K562 (cell line): ENCODE data around the gene BEST2. TPM values are rescaled to one million over a fixed set of nuclear protein-coding genes. Genes with fewer than 3 reads are reported as not detected.

Experiments used
- CREB1 ChIP-seq, 2 experiments: sonication (generic) in 1 of 2; formaldehyde crosslinking in 1 of 2; IDR thresholded peaks; 2 replicates each; pipeline versions ENCODE4 v1.6.1 to v1.8.0; 2012 to 2022; ENCODE audit warnings: inconsistent platforms in 1 of 2, mild to moderate bottlenecking in 1 of 2, missing genetic modification reagents in 1 of 2, moderate library complexity in 1 of 2
- ERF ChIP-seq: fragments of 450-650 bp; formaldehyde crosslinking; IDR thresholded peaks from 2 replicates; pipeline ENCODE4 v1.4.0; 2020; ENCODE audit warnings: mild to moderate bottlenecking, mixed read lengths
- FOXA1 ChIP-seq: fragments of 450-650 bp; IDR thresholded peaks from 2 replicates; pipeline ENCODE4 v1.6.1; 2016; ENCODE audit warnings: mild to moderate bottlenecking, borderline replicate concordance
- MAFK ChIP-seq: IDR thresholded peaks from 2 replicates; pipeline ENCODE4 v1.6.1; 2011; ENCODE audit warnings: low read length, improper control_type of control experiment
- MYC ChIP-seq, 2 experiments: fragments of 250-450 bp in 1 of 2; sonication (Bioruptor Pico) in 1 of 2; IDR thresholded peaks; 2 replicates each; pipeline versions ENCODE4 v1.5.1 to v1.6.1; 2012 to 2021; ENCODE audit warnings: low read depth in 2 of 2, borderline replicate concordance in 1 of 2, improper control_type of control experiment in 1 of 2, low read length in 1 of 2, mild to moderate bottlenecking in 1 of 2, moderate library complexity in 1 of 2
- POLR2A ChIP-seq: fragments of 450-650 bp; conservative IDR thresholded peaks from 2 replicates; pipeline ENCODE4 v1.6.1; 2016
- POLR2G ChIP-seq: fragments of 200-400 bp; formaldehyde crosslinking; IDR thresholded peaks from 2 replicates; pipeline ENCODE4 v1.6.1; 2017; ENCODE audit warnings: low read depth, mild to moderate bottlenecking, antibody characterized with exemption, low read length, moderate library complexity
- POLR3G ChIP-seq: IDR thresholded peaks from 2 replicates; pipeline ENCODE4 v1.6.1; 2011; ENCODE audit not compliant: insufficient read length, insufficient replicate concordance; ENCODE audit errors: extremely low read depth
- PTTG1 ChIP-seq: fragments of 450-650 bp; IDR thresholded peaks from 2 replicates; pipeline ENCODE4 v1.6.1; 2016; ENCODE audit warnings: low read depth, mild to moderate bottlenecking, missing genetic modification characterization, missing compliant biosample characterization
- RBM25 ChIP-seq: fragments of 200-400 bp; formaldehyde crosslinking; IDR thresholded peaks from 2 replicates; pipeline ENCODE4 v1.6.1; 2018; ENCODE audit warnings: low read length, low read depth, moderate library complexity; ENCODE audit not compliant: severe bottlenecking
- SNAPC5 ChIP-seq: fragments of 250-450 bp; sonication (Bioruptor Pico); IDR thresholded peaks from 2 replicates; pipeline ENCODE4 v1.8.0; 2021; ENCODE audit warnings: moderate library complexity, mild to moderate bottlenecking, inconsistent platforms
- SPI1 ChIP-seq: IDR thresholded peaks from 2 replicates; pipeline ENCODE4 v1.6.1; 2011; ENCODE audit warnings: low read depth, low read length, control low read depth, borderline replicate concordance
- STAG1 ChIP-seq: sonication (generic); formaldehyde crosslinking; IDR thresholded peaks from 2 replicates; pipeline ENCODE4 v1.5.0; 2020; ENCODE audit warnings: missing genetic modification reagents, borderline replicate concordance
- TAF7 ChIP-seq: fragments of 450-650 bp; IDR thresholded peaks from 2 replicates; pipeline ENCODE4 v1.6.1; 2016; ENCODE audit warnings: missing genetic modification characterization, missing compliant biosample characterization
- TCFL5 ChIP-seq: fragments of 250-450 bp; sonication (Bioruptor Pico); conservative IDR thresholded peaks from 2 replicates; pipeline ENCODE4 v1.6.1; 2021; ENCODE audit warnings: mild to moderate bottlenecking, moderate library complexity, matching md5 sums
- TEAD1 ChIP-seq, 2 experiments: fragments of 450-650 bp in 1 of 2; sonication (generic) in 1 of 2; formaldehyde crosslinking; IDR thresholded peaks; 2 replicates each; pipeline versions ENCODE4 v1.4.0 to v1.8.0; 2020 to 2022; ENCODE audit warnings: mild to moderate bottlenecking in 2 of 2, missing genetic modification reagents in 1 of 2
- ZNF696 ChIP-seq: fragments of 250-450 bp; sonication (Bioruptor Pico); conservative IDR thresholded peaks from 2 replicates; pipeline ENCODE4 v1.4.0; 2020; ENCODE audit warnings: mild to moderate bottlenecking, moderate library complexity
- polyA plus RNA-seq, 8 experiments: library from polyadenylated mRNA; depleted of rRNA in 4 of 8; stranded (reverse) in 5 of 8; unstranded in 3 of 8; fragments of >200 nt; fragmentation: Nextera tagmentation in 2 of 8; fragmentation: Illumina TruSeq in 1 of 8; extraction: Ambion mirVana in 2 of 8; extraction: Trizol in 1 of 8; gene quantifications; 2 replicates each; pipeline versions ENCODE4 v1.2.1 to v1.2.3, GENCODE V29; 2011 to 2014; ENCODE audit warnings: inconsistent platforms in 1 of 8, missing spikeins in 1 of 8
- total RNA-seq, 7 experiments: library from RNA; depleted of rRNA in 6 of 7; stranded (reverse); fragments of >200 nt in 6 of 7; fragmentation: Illumina TruSeq in 2 of 7; extraction: Trizol in 2 of 7; gene quantifications; 2 replicates each; pipeline versions ENCODE4 v1.2.1 to v1.2.3, GENCODE V29; 2011 to 2021; ENCODE audit warnings: low replicate concordance in 1 of 7
- TF ChIP-seq, protein P1 (sequence below): fragments of 250-450 bp; sonication (Bioruptor Pico); IDR thresholded peaks from 2 replicates; pipeline ENCODE4 v1.9.0; 2021; ENCODE audit warnings: mild to moderate bottlenecking, inconsistent platforms
- TF ChIP-seq, protein P2 (sequence below): fragments of 450-650 bp; IDR thresholded peaks from 2 replicates; pipeline ENCODE4 v1.6.1; 2016; ENCODE audit warnings: antibody characterized with exemption
- TF ChIP-seq, protein P3 (sequence below): IDR thresholded peaks from 2 replicates; pipeline ENCODE4 v1.6.1; 2011; ENCODE audit not compliant: insufficient read length; ENCODE audit errors: extremely low read depth
- TF ChIP-seq, protein P4 (sequence below): fragments of 250-450 bp; sonication (Bioruptor Pico); IDR thresholded peaks from 2 replicates; pipeline ENCODE4 v1.4.0; 2020; ENCODE audit warnings: borderline replicate concordance

The BEST2 gene
- total and polyA plus RNA-seq, 9 of the 15 experiments (the other 6 are each of a cell fraction or from before 2014, with no cell fraction given), result not detected

GRCh38 chr19:12778017-12778904, 26.7 kb downstream of the BEST2 start (continued):
- TF ChIP-seq SNAPC5 (no peak), TEAD1 (CRISPR knock-in tag; IDR thresholded peaks at IDR 0.05) (0 out of 4 replicates have a peak, but pooled peaks of 1 of the 2 experiments have one; percentile 29), POLR3G (no peak), MYC (IDR thresholded peaks at IDR 0.05; ENCODE audit: low read depth, low read length) (peak; percentile 20), MYC (CRISPR knock-in tag; IDR thresholded peaks at IDR 0.05; ENCODE audit: borderline replicate concordance, low read depth) (no peak), ZNF696 (CRISPR knock-in tag) (no peak), TAF7 (no peak), SPI1 (no peak), RBM25 (no peak), MAFK (no peak), ERF (CRISPR knock-in tag) (no peak), PTTG1 (tag) (no peak), TCFL5 (CRISPR knock-in tag) (no peak), STAG1 (CRISPR knock-in tag) (no peak), POLR2G (peak; percentile 64; the same call in 1 of the 2 replicates), POLR2A (0 out of 2 replicates have a peak, but pooled peaks have one; percentile 42), CREB1 (IDR thresholded peaks at IDR 0.05) (no peak), CREB1 (CRISPR knock-in tag; IDR thresholded peaks at IDR 0.05) (0 out of 2 replicates have a peak, but pooled peaks have one; percentile 40), FOXA1 (no peak)
- TF ChIP-seq, protein P1, sequence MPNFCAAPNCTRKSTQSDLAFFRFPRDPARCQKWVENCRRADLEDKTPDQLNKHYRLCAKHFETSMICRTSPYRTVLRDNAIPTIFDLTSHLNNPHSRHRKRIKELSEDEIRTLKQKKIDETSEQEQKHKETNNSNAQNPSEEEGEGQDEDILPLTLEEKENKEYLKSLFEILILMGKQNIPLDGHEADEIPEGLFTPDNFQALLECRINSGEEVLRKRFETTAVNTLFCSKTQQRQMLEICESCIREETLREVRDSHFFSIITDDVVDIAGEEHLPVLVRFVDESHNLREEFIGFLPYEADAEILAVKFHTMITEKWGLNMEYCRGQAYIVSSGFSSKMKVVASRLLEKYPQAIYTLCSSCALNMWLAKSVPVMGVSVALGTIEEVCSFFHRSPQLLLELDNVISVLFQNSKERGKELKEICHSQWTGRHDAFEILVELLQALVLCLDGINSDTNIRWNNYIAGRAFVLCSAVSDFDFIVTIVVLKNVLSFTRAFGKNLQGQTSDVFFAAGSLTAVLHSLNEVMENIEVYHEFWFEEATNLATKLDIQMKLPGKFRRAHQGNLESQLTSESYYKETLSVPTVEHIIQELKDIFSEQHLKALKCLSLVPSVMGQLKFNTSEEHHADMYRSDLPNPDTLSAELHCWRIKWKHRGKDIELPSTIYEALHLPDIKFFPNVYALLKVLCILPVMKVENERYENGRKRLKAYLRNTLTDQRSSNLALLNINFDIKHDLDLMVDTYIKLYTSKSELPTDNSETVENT, result no peak
- TF ChIP-seq, protein P2, sequence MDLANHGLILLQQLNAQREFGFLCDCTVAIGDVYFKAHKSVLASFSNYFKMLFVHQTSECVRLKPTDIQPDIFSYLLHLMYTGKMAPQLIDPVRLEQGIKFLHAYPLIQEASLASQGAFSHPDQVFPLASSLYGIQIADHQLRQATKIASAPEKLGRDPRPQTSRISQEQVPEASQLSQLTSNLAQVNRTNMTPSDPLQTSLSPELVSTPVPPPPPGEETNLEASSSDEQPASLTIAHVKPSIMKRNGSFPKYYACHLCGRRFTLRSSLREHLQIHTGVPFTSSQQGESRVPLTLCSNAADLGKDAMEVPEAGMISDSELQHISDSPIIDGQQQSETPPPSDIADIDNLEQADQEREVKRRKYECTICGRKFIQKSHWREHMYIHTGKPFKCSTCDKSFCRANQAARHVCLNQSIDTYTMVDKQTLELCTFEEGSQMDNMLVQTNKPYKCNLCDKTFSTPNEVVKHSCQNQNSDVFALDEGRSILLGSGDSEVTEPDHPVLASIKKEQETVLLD, result no peak
- TF ChIP-seq, protein P3, sequence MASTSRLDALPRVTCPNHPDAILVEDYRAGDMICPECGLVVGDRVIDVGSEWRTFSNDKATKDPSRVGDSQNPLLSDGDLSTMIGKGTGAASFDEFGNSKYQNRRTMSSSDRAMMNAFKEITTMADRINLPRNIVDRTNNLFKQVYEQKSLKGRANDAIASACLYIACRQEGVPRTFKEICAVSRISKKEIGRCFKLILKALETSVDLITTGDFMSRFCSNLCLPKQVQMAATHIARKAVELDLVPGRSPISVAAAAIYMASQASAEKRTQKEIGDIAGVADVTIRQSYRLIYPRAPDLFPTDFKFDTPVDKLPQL, result no peak
- TF ChIP-seq, protein P4, sequence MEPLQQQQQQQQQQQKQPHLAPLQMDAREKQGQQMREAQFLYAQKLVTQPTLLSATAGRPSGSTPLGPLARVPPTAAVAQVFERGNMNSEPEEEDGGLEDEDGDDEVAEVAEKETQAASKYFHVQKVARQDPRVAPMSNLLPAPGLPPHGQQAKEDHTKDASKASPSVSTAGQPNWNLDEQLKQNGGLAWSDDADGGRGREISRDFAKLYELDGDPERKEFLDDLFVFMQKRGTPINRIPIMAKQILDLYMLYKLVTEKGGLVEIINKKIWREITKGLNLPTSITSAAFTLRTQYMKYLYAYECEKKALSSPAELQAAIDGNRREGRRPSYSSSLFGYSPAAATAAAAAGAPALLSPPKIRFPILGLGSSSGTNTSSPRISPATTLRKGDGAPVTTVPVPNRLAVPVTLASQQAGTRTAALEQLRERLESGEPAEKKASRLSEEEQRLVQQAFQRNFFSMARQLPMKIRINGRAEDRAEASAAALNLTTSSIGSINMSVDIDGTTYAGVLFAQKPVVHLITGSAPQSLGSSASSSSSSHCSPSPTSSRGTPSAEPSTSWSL (CRISPR knock-in tag), result no peak
